WERI-Rb-1 (cell line): ENCODE data around the gene PCBD2.

ENCODE experiments used
- DNase-seq: peaks from one replicate; pipeline ENCODE4 v3.0.0-alpha.2; 2020
- H3K27ac ChIP-seq: fragments of 250-450 bp; sonication (Bioruptor Pico); 2 replicates; pipeline ENCODE4 v1.5.1; 2020; ENCODE audit warnings: mild to moderate bottlenecking, moderate library complexity
- H3K27me3 ChIP-seq: fragments of 250-450 bp; sonication (Bioruptor Pico); 2 replicates; pipeline ENCODE4 v1.5.1; 2021; ENCODE audit warnings: mild to moderate bottlenecking, low read depth, moderate library complexity; ENCODE audit not compliant: insufficient read depth, severe bottlenecking
- H3K36me3 ChIP-seq: fragments of 250-450 bp; sonication (Bioruptor Pico); 2 replicates; pipeline ENCODE4 v1.5.1; 2020; ENCODE audit warnings: mild to moderate bottlenecking, moderate library complexity
- H3K4me3 ChIP-seq: 2 replicates; pipeline ENCODE4 v1.5.1; 2011; ENCODE audit warnings: low read depth, mild to moderate bottlenecking, control low read depth, low read length
- H3K9me3 ChIP-seq: fragments of 250-450 bp; sonication (Bioruptor Pico); 2 replicates; pipeline ENCODE4 v1.5.1; 2021; ENCODE audit warnings: mild to moderate bottlenecking, moderate library complexity; ENCODE audit not compliant: severe bottlenecking
- TF ChIP-seq, protein P1 (sequence below): IDR thresholded peaks from 2 replicates; pipeline ENCODE4 v1.5.1; 2011; ENCODE audit warnings: low read depth, mild to moderate bottlenecking, control low read depth, inconsistent platforms, low read length

Gene PCBD2

GRCh38 chr5:134965271-134965825, 60.4 kb downstream of the PCBD2 start:
- DNase-seq = no peak
- Histone ChIP-seq H3K27me3 (no peaks in the 10 kb centered on the region), H3K4me3 (no peak overlapping the region), H3K9me3 (no peaks in the 10 kb centered on the region), H3K27ac (no peak overlapping the region), H3K36me3 (peaks cover 3% of the 10 kb centered on the region; the same call in 1 of the 2 replicates)
- TF ChIP-seq, protein P1, sequence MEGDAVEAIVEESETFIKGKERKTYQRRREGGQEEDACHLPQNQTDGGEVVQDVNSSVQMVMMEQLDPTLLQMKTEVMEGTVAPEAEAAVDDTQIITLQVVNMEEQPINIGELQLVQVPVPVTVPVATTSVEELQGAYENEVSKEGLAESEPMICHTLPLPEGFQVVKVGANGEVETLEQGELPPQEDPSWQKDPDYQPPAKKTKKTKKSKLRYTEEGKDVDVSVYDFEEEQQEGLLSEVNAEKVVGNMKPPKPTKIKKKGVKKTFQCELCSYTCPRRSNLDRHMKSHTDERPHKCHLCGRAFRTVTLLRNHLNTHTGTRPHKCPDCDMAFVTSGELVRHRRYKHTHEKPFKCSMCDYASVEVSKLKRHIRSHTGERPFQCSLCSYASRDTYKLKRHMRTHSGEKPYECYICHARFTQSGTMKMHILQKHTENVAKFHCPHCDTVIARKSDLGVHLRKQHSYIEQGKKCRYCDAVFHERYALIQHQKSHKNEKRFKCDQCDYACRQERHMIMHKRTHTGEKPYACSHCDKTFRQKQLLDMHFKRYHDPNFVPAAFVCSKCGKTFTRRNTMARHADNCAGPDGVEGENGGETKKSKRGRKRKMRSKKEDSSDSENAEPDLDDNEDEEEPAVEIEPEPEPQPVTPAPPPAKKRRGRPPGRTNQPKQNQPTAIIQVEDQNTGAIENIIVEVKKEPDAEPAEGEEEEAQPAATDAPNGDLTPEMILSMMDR = no peak

- H3K36me3 ChIP-seq = no peaks in the 10 kb centered on the region
- TF ChIP-seq, protein P1 = no peak
- H3K27me3 ChIP-seq = no peaks in the 10 kb centered on the region
- no peak within 1 kb of the TSS for H3K27ac ChIP-seq
- no peak for DNase-seq
- no peaks in the 10 kb centered on the region for H3K9me3 ChIP-seq
- no peak within 1 kb of the TSS for H3K4me3 ChIP-seq
Measured at GRCh38 chr5:134967607-134968006, 62.7 kb downstream of the PCBD2 start, which contains the start of gene CATSPER3. Gene CATSPER3, plus strand, starts transcription at chr5:134967907. Its CDS starts 85 bp downstream, at chr5:134967992.

- TF ChIP-seq, protein P1 = no peak
- no peaks in the 10 kb centered on the region for H3K36me3 ChIP-seq
- no peak overlapping the region for H3K4me3 ChIP-seq
- no peak for DNase-seq
- H3K27me3 ChIP-seq = no peaks in the 10 kb centered on the region
- no peaks in the 10 kb centered on the region for H3K9me3 ChIP-seq
- no peak overlapping the region for H3K27ac ChIP-seq
Measured at GRCh38 chr5:134968055-134968454, 63.1 kb downstream of the PCBD2 start.

GRCh38 chr5:134969166-134969565, 64.2 kb downstream of the PCBD2 start:
- Histone ChIP-seq H3K9me3 (no peaks in the 10 kb centered on the region), H3K36me3 (no peaks in the 10 kb centered on the region), H3K4me3 (no peak overlapping the region), H3K27ac (no peak overlapping the region), H3K27me3 (no peaks in the 10 kb centered on the region)
- no peak for DNase-seq
- TF ChIP-seq, protein P1 = no peak

DNA sequence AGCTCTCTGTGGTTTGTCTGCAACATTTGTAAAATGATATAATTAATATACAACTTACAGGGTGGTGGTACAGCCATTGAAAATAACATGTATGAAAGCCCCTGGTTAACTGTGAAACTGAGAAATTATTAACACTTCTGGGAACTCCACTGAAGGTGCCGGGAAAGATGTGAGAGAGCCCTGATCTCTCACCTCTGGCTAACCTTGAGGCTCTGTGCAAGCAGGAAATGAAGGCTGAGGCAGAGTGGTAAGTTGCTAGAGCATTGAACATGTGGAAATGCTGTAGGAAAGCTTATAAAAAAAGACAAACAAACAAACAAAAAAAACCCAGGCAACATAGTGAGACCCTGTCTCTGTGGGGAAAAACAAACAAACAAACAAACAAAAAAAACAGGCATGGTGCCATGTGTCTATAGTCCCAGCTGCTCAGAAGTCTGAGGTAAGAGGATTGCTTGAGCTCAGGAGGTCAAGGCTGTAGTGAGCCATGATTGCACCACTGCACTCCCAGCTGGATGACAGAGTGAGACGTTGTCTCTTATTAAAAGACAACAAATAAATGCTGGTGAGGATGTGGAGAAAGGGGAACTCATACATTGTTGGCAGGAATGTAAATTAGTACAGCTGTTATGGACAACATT, 70.3 kb downstream of the PCBD2 start:
- peaks cover 2% of the 10 kb centered on the region for H3K9me3 ChIP-seq
- H3K4me3 ChIP-seq = no peak overlapping the region
- H3K27me3 ChIP-seq = no peaks in the 10 kb centered on the region
- H3K27ac ChIP-seq = peak overlapping the region; percentile 43
- H3K36me3 ChIP-seq = no peaks in the 10 kb centered on the region; the same call in none of the 2 replicates
- TF ChIP-seq, protein P1 = no peak
- peak; percentile 42 for DNase-seq

GRCh38 chr5:134975843-134976242, 70.9 kb downstream of the PCBD2 start:
- Histone ChIP-seq H3K27me3 (no peaks in the 10 kb centered on the region), H3K4me3 (no peak overlapping the region), H3K27ac (peak overlapping the region; percentile 12), H3K9me3 (peaks cover 2% of the 10 kb centered on the region), H3K36me3 (no peaks in the 10 kb centered on the region; the same call in none of the 2 replicates)
- DNase-seq = no peak
- TF ChIP-seq, protein P1 = no peak
